IMR-90 (cell line): Measurements from ENCODE around the gene RRP1. TPM values are rescaled to one million over a fixed set of nuclear protein-coding genes. Genes with fewer than 3 reads are reported as not detected.

Experiments used
- ATAC-seq: fragments of 200-7000 bp; cut with Tn5 transposase; 2 replicates; pipeline ENCODE4 v1.9.1; 2020; ENCODE audit warnings: low read depth, mild to moderate bottlenecking, moderate library complexity
- BruUV-seq: library from RNA; stranded (reverse); fragments of 400-500 nt; replicated peaks from 2 replicates; lab custom pipeline; 2021; lab: Mats Ljungman, UMichigan
- CTCF ChIA-PET: fragments of 300-600 bp; formaldehyde crosslinking; extraction: SDS; loops from one replicate; lab custom pipeline; 2021; ENCODE audit warnings: antibody characterized with exemption; lab: Yijun Ruan, JAX
- POLR2A ChIA-PET: fragments of 300-600 bp; sonication (Branson Sonifier 250); formaldehyde crosslinking; loops from one replicate; lab custom pipeline; 2022; ENCODE audit warnings: antibody characterized with exemption; ENCODE audit not compliant: unreplicated experiment; lab: Charles Lee
- DNase-seq: peaks from one replicate; pipeline ENCODE4 v3.0.0; 2013
- H2AFZ ChIP-seq: replicated peaks from 2 replicates; pipeline ENCODE3; 2013; ENCODE audit warnings: low read length, mild to moderate bottlenecking; ENCODE audit not compliant: poor library complexity
- H2AK5ac ChIP-seq: 2 replicates; pipeline ENCODE4 v1.6.1; 2013; ENCODE audit warnings: low read depth, low read length, inconsistent platforms
- H2AK9ac ChIP-seq: replicated peaks from 2 replicates; pipeline ENCODE3; 2013; ENCODE audit warnings: mild to moderate bottlenecking, low read depth, low read length, moderate library complexity; ENCODE audit not compliant: poor library complexity
- H2BK120ac ChIP-seq: 2 replicates; pipeline ENCODE4 v1.6.1; 2013; ENCODE audit warnings: low read depth, low read length, inconsistent platforms
- H2BK15ac ChIP-seq: 3 replicates; pipeline ENCODE4 v1.6.1; 2013; ENCODE audit warnings: low read depth, low read length, inconsistent platforms
- H2BK20ac ChIP-seq: 2 replicates; pipeline ENCODE4 v1.6.1; 2013; ENCODE audit warnings: low read depth, mild to moderate bottlenecking, inconsistent platforms, low read length, moderate library complexity
- H2BK5ac ChIP-seq: 2 replicates; pipeline ENCODE4 v1.6.1; 2013; ENCODE audit warnings: mild to moderate bottlenecking, low read depth, low read length, inconsistent platforms; ENCODE audit not compliant: poor library complexity, severe bottlenecking
- H3K14ac ChIP-seq: replicated peaks from 2 replicates; pipeline ENCODE4 v1.6.1; 2013; ENCODE audit warnings: low read depth, low read length, inconsistent platforms
- H3K18ac ChIP-seq: 2 replicates; pipeline ENCODE4 v1.6.1; 2013; ENCODE audit warnings: low read depth, low read length, control low read depth
- H3K23ac ChIP-seq: 2 replicates; pipeline ENCODE4 v1.6.1; 2013; ENCODE audit warnings: low read depth, low read length, inconsistent platforms
- H3K27ac ChIP-seq: 2 replicates; pipeline ENCODE4 v1.5.1; 2013; ENCODE audit warnings: mild to moderate bottlenecking, control low read depth, low read length; ENCODE audit not compliant: insufficient read depth
- H3K27me3 ChIP-seq: 2 replicates; pipeline ENCODE4 v1.6.1; 2013; ENCODE audit warnings: low read length; ENCODE audit not compliant: control insufficient read depth, insufficient read depth
- H3K36me3 ChIP-seq: 2 replicates; pipeline ENCODE4 v1.6.1; 2013; ENCODE audit warnings: low read length, mixed read lengths; ENCODE audit not compliant: control insufficient read depth, insufficient read depth
- H3K4ac ChIP-seq: 2 replicates; pipeline ENCODE4 v1.6.1; 2013; ENCODE audit warnings: low read depth, low read length, inconsistent platforms
- H3K4me1 ChIP-seq: 2 replicates; pipeline ENCODE4 v1.6.1; 2013; ENCODE audit warnings: low read length, mixed read lengths; ENCODE audit not compliant: control insufficient read depth, insufficient read depth
- H3K4me2 ChIP-seq: 2 replicates; pipeline ENCODE4 v1.6.1; 2013; ENCODE audit warnings: low read depth, mild to moderate bottlenecking, control low read depth, low read length, moderate library complexity
- H3K4me3 ChIP-seq: 2 replicates; pipeline ENCODE4 v1.5.1; 2013; ENCODE audit warnings: low read depth, mild to moderate bottlenecking, control low read depth, low read length, moderate library complexity; ENCODE audit not compliant: insufficient read depth
- H3K56ac ChIP-seq: 2 replicates; pipeline ENCODE4 v1.6.1; 2013; ENCODE audit warnings: low read length, inconsistent platforms; ENCODE audit not compliant: insufficient read depth; ENCODE audit errors: extremely low read depth
- H3K79me1 ChIP-seq, 2 experiments: 2 replicates each; pipeline ENCODE4 v1.6.1; 2013; ENCODE audit warnings: low read length in 2 of 2, inconsistent platforms in 1 of 2, low read depth in 1 of 2
- H3K9ac ChIP-seq: 2 replicates; pipeline ENCODE4 v1.6.1; 2013; ENCODE audit warnings: low read depth, low read length, control low read depth
- H3K9me1 ChIP-seq: 2 replicates; pipeline ENCODE4 v1.6.1; 2013; ENCODE audit warnings: low read length, inconsistent platforms; ENCODE audit not compliant: insufficient read depth
- H3K9me3 ChIP-seq: 2 replicates; pipeline ENCODE4 v1.6.1; 2013; ENCODE audit warnings: low read length; ENCODE audit not compliant: control insufficient read depth, insufficient read depth
- H4K20me1 ChIP-seq: 2 replicates; pipeline ENCODE4 v1.6.1; 2013; ENCODE audit warnings: low read length, inconsistent platforms; ENCODE audit not compliant: insufficient read depth
- H4K5ac ChIP-seq: 2 replicates; pipeline ENCODE4 v1.6.1; 2013; ENCODE audit warnings: mild to moderate bottlenecking, low read depth, low read length, control low read depth
- H4K8ac ChIP-seq, 2 experiments: 2 replicates each; pipeline ENCODE4 v1.6.1; 2013; ENCODE audit warnings: low read depth in 2 of 2, low read length in 2 of 2, control low read depth in 1 of 2, inconsistent platforms in 1 of 2
- H4K91ac ChIP-seq: 2 replicates; pipeline ENCODE4 v1.6.1; 2013; ENCODE audit warnings: low read depth, low read length, inconsistent platforms; ENCODE audit not compliant: insufficient read depth
- BHLHE40 ChIP-seq: fragments of 150-350 bp; IDR thresholded peaks from 2 replicates; pipeline ENCODE4 v1.6.1; 2016; ENCODE audit warnings: mild to moderate bottlenecking, low read depth, low read length
- CHD1 ChIP-seq: IDR thresholded peaks from 2 replicates; pipeline ENCODE4 v1.6.1; 2012; ENCODE audit warnings: low read depth, low read length, improper control_type of control experiment
- MAZ ChIP-seq: IDR thresholded peaks from 2 replicates; pipeline ENCODE4 v1.6.1; 2012; ENCODE audit warnings: low read depth, mild to moderate bottlenecking, low read length, improper control_type of control experiment, moderate library complexity, borderline replicate concordance
- POLR2A ChIP-seq: IDR thresholded peaks from 2 replicates; pipeline ENCODE4 v1.6.1; 2012; ENCODE audit warnings: mild to moderate bottlenecking, low read depth, low read length
- RFX5 ChIP-seq: IDR thresholded peaks from 2 replicates; pipeline ENCODE4 v1.8.0; 2012; ENCODE audit warnings: low read depth, mild to moderate bottlenecking, low read length, moderate library complexity
- WGBS, 2 experiments: methylation state at CpG; one replicate each; pipeline versions ENCODE4 v1.1.5 to v1.1.7; 2013; ENCODE audit warnings: missing lambda C conversion rate in 2 of 2; ENCODE audit not compliant: insufficient read length in 1 of 2; ENCODE audit errors: extremely low coverage in 2 of 2; 5-methylcytosine and 5-hydroxymethylcytosine counted together
- dilution Hi-C: fragments of 300-500 bp; cut with HindIII; formaldehyde crosslinking; loops from one replicate; pipeline ENCODE4 v1.14.3; 2018; ENCODE audit warnings: low sequenced_read_pairs; ENCODE audit not compliant: unreplicated experiment
- in situ Hi-C: fragments of 300-500 bp; cut with MboI; formaldehyde crosslinking; loops from 3 replicates; pipeline ENCODE4 v1.14.3; 2019; ENCODE audit warnings: low sequenced_read_pairs, inconsistent platforms, mixed read lengths
- intact Hi-C: fragments of 100-400 bp; cut with micrococcal nuclease; formaldehyde crosslinking; loops from 2 replicates; pipeline ENCODE4 v1.10.0; 2022
- polyA plus RNA-seq, 3 experiments: library from polyadenylated mRNA; depleted of rRNA; stranded (reverse); fragments of >200 nt; gene quantifications; 2 replicates each; pipeline ENCODE4 v1.2.3, GENCODE V29; 2012; ENCODE audit warnings: low replicate concordance in 1 of 3
- total RNA-seq: library from RNA; depleted of rRNA; stranded (reverse); fragments of >200 nt; gene quantifications from 2 replicates; pipeline ENCODE4 v1.2.3, GENCODE V29; 2012
- TF ChIP-seq, protein P1 (sequence below): conservative IDR thresholded peaks from 2 replicates; pipeline ENCODE4 v1.5.1; 2012; ENCODE audit warnings: mild to moderate bottlenecking, low read depth, low read length, improper control_type of control experiment

Gene RRP1
- total and polyA plus RNA-seq, 2 of the 4 experiments (the other 2 are of a cell fraction), result 20.2 to 23.3 TPM

DNA sequence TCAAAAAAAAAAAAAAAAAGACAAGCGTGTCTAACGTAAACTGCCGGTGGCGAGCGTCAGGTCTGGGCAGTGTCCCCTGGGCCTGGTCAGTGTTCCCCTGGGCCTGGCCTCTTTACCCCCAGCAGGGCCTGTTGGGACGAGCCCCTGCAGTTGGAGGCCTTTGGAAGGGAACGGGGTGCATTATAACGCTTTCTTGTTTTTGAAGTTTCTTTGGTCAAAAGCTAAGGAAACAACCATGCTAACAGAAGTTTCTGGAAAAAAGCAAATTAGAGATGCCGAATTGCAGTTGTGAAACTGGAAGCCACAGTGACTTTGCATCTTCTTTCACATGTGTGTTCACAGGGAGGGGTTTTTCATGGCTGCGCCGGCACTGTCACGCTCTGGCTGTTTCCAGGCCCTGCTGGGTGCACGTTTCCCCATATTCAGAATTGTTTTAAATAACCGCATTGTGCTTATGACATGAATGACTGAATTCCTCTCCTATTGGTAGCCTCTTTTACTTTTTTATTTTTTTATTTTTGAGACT lies 16.0 kb downstream of the RRP1 start:
- BruUV-seq, result no TSS peak
- Histone ChIP-seq H3K23ac (no peak overlapping the region), H3K4ac (no peak overlapping the region), H4K5ac (no peak overlapping the region), H3K27ac (no peak overlapping the region), H4K8ac (no peak overlapping the region), H3K79me1 (no peaks in the 10 kb centered on the region), H3K9me3 (no peaks in the 10 kb centered on the region), H2BK120ac (no peak overlapping the region), H2BK20ac (no peak overlapping the region), H2BK15ac (no peak overlapping the region), H2AK5ac (no peak overlapping the region), H3K27me3 (no peaks in the 10 kb centered on the region), H2AFZ (no peak overlapping the region), H2AK9ac (no peak overlapping the region), H3K9ac (no peak overlapping the region), H3K14ac (no peak overlapping the region), H3K4me2 (no peak overlapping the region), H3K18ac (no peak overlapping the region), H4K20me1 (no peaks in the 10 kb centered on the region; the same call in none of the 2 replicates), H3K9me1 (no peaks in the 10 kb centered on the region), H3K4me1 (no peaks in the 10 kb centered on the region), H3K4me3 (no peak overlapping the region), H2BK5ac (no peak overlapping the region), H3K56ac (no peak overlapping the region), H3K36me3 (peaks cover 38% of the 10 kb centered on the region), H4K91ac (no peak overlapping the region)
- no peak for TF ChIP-seq RFX5
- TF ChIP-seq MAZ, result no peak
- TF ChIP-seq, protein P1, sequence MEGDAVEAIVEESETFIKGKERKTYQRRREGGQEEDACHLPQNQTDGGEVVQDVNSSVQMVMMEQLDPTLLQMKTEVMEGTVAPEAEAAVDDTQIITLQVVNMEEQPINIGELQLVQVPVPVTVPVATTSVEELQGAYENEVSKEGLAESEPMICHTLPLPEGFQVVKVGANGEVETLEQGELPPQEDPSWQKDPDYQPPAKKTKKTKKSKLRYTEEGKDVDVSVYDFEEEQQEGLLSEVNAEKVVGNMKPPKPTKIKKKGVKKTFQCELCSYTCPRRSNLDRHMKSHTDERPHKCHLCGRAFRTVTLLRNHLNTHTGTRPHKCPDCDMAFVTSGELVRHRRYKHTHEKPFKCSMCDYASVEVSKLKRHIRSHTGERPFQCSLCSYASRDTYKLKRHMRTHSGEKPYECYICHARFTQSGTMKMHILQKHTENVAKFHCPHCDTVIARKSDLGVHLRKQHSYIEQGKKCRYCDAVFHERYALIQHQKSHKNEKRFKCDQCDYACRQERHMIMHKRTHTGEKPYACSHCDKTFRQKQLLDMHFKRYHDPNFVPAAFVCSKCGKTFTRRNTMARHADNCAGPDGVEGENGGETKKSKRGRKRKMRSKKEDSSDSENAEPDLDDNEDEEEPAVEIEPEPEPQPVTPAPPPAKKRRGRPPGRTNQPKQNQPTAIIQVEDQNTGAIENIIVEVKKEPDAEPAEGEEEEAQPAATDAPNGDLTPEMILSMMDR, result no peak
- no peak for TF ChIP-seq CHD1
- no peak for TF ChIP-seq POLR2A
- no peak for TF ChIP-seq BHLHE40
- ATAC-seq (no peak), DNase-seq (no peak)
- CTCF ChIA-PET, result no interaction called here
- POLR2A ChIA-PET, result no interaction called here
- in situ Hi-C loops (no loop called here), dilution Hi-C loops (no loop called here), intact Hi-C loops (no loop called here)
- WGBS, 2 experiments, result 100% methylated on average over 1 of the region's 14 CpGs; no CpG with 5 or more reads in 1 of the 2 experiments
